ENCODE measurements around the gene STARD3NL.
"Not testable (repeated sequence)": the region's sequence is repeated elsewhere in the genome, so short reads cannot be mapped to it uniquely, and the experiment has no call there.

The STARD3NL gene

DNA sequence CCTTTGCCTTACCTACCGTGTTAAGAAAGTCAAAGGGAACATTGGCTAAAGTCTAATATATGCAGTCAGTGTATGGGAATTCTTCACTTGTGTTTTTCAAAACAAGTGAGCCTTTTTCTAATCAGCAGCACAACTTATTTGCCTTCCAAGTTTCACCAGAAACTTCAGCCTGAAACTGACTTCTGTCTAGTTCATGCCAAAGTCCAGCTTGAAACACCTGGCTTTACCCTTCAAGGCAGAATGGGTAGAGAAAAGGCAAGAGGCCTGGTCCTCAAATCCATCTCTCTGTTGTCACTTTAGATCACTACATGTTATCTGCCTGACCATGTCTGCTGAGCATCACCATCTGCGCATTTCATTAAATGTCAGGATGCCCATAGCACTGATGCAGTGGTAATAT is 92.4 kb downstream of the STARD3NL start:
- not testable (repeated sequence) for DNase-seq

GRCh38 chr7:38273286-38273995 is 95.4 kb downstream of the STARD3NL start, which contains the start of gene TARP:
TARP (minus strand) TSS chr7:38273636.
- no peak for DNase-seq

DNA sequence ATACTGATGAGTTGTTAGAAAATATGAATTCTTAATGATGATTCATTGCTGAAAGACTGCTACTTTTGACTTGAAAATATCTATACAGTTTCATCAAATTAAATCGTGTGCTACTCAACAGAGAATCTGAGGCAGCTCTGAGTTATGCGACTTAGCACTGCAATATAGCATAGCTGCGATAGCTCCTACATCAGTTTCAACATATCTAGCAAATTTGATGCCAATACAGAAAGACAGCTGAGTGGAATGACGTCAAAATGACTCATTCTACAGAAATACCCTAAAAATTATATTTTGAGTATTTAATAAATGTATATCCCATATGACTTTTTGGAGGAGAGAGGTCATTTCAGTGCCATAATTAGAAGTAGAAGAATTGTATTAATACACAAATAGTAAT is 96.4 kb downstream of the STARD3NL start:
- DNase-seq: no peak

DNA sequence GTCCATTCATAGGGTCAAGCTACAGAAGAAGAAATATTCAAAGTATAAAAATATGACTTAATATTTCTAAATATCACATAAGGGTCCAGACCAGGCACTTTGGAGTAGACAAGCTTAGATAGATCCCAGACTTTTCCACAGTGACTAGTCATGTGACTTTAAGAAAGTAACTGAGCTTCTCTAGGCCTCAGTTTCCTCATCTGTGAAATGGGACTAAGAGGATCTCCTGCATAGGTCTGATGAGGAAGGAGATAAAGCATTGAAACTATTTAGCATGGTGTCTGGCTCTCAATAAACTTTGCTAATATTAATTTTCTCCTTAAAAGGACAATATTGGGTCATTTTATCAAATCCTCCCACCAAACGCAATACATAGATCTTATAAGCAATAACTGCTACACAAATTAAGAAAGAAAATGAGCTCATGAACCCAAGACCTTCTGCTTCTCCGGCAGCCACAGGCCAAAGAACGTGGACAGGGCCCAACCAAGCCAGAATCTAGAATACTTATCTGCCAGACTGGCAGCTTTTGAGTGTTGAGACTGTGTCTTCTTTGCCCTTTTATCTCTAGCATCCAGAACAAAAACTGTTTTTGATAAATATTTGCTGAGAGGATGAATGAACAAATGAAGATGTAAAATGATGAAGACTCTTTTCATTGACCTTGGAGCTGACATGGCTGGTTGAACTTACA is 97.0 kb downstream of the STARD3NL start:
- DNase-seq: no peak

DNA sequence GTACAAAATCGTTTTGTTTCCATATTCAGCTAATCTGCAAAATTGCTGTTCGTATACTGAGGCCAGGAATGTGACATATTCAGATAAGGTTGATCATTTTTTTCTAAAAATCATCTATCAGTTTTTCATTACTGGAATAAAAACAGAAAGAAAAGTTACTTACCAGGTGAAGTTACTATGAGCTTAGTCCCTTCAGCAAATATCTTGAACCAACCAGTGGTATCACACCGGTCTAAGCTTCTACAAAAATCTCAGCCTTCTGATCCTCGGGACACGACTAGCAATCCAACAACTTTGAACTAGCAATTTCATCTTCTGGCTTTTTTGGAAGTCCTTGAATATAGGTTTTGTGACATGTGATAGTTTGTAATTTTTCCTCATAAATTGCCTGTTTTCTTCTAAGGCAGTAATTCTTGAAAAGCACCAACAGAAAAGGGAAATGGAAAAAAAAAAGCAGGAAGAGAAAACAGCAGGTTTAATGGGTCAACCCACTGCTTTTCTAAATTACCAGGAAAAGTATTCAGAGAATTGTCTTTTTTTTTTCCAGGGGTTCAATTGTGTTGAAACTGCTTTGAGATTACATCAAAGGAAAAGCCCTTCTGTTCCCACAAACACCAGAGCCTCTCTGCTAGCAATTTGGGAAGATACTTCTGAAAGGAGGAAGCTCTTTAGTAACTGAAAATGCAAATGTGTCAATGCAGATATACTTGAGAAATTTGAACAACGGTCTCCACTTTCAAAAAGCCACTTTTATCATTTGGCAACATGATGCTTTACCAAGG is 98.2 kb downstream of the STARD3NL start:
- no peak for DNase-seq

GRCh38 chr7:38280000-38280399 is 102.0 kb downstream of the STARD3NL start:
- DNase-seq: no peak

Measured in activated CD4-positive, CD25-positive, alpha-beta regulatory T cell treated with anti-CD3 and anti-CD28 coated beads, Interleukin-2, amount 50 U/mL, for 72 hours (primary cell).